22Rv1 (cell line): ENCODE data around the gene NALCN.

Source experiments
- CTCF ChIP-seq: fragments of 450-650 bp; IDR thresholded peaks from 2 replicates; pipeline ENCODE4 v1.5.1; 2017; ENCODE audit warnings: mild to moderate bottlenecking
- ZFX ChIP-seq: fragments of 450-650 bp; IDR thresholded peaks from 2 replicates; pipeline ENCODE4 v1.6.1; 2017; ENCODE audit warnings: antibody characterized with exemption, borderline replicate concordance

GRCh38 chr13:101398920-101399319 lies 17.4 kb downstream of the NALCN start:
- TF ChIP-seq CTCF: no peak
- no peak for TF ChIP-seq ZFX
